Mucosa of stomach (tissue), 1 donor: Measurements from ENCODE around the gene UBE2S.

ENCODE experiments used
- H3K27me3 ChIP-seq: one replicate; pipeline ENCODE4 v1.7.0; 2013; ENCODE audit warnings: mild to moderate bottlenecking, low read length; ENCODE audit not compliant: control insufficient read depth, insufficient read depth
- H3K36me3 ChIP-seq: one replicate; pipeline ENCODE4 v1.7.0; 2013; ENCODE audit warnings: low read length; ENCODE audit not compliant: control insufficient read depth, insufficient read depth
- H3K4me1 ChIP-seq: one replicate; pipeline ENCODE4 v1.7.0; 2013; ENCODE audit warnings: mild to moderate bottlenecking, low read length; ENCODE audit not compliant: control insufficient read depth, insufficient read depth
- H3K4me3 ChIP-seq: one replicate; pipeline ENCODE4 v1.7.0; 2013; ENCODE audit warnings: low read length
- H3K9ac ChIP-seq: one replicate; pipeline ENCODE4 v1.7.0; 2013; ENCODE audit warnings: mild to moderate bottlenecking, low read length, moderate library complexity
- H3K9me3 ChIP-seq: one replicate; pipeline ENCODE4 v1.7.0; 2013; ENCODE audit warnings: mild to moderate bottlenecking, low read length, moderate library complexity; ENCODE audit not compliant: control insufficient read depth
- donor health status: Pancreatic carcinoma.

The UBE2S gene

DNA sequence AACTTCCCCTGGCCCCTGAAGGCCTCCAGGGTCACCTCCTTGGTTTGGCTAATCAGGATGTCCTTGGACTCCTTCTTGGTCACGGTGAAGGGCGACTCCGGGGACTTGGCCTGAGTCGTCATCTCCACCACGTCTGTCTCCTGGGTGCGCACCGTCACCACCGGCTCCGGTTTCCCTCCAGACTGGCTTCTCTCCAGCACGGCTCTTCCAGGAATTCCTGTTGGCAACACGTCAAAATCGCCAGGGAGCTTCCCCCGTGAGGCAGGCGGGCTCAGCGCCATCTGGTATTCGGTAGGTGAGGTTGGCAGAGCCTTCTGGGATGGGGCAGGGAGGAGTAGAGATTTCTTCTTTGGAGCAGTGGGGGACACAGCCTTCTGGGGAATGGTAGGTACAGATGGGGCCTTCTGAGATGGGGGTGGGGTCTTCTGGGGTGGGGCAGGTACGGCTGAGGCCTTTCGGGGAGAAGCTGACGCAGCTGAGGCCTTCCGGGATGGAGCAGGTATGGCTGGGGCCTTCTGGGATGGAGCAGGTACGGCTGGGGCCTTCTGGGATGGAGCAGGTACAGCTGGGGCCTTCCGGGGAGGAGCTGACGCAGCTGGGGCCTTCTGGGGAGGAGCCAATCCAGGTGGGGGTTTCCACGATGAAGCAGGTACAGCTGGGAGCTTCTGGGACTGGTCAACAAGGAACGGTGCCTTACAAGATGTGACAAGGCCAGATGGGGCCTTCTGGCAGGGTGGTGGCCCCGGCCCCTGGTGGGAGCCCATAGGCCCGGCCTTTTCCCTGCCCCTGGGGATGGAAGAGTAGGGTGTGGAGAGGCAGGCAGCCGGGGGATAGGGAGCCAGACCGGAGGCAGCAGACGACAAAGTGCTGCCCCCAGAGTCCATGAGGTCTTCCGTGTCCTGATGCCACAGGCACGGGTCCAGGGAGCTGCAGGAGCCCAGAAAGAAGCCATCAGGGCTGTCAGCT, 48.4 kb downstream of the UBE2S start:
- H3K36me3 ChIP-seq, result no peaks in the 10 kb centered on the region
- H3K4me3 ChIP-seq, result no peak overlapping the region
- no peaks in the 10 kb centered on the region for H3K9me3 ChIP-seq
- H3K9ac ChIP-seq, result no peak overlapping the region
- no peaks in the 10 kb centered on the region for H3K4me1 ChIP-seq
- peaks cover 11% of the 10 kb centered on the region for H3K27me3 ChIP-seq

GRCh38 chr19:55358493-55358892, 49.1 kb downstream of the UBE2S start:
- H3K9ac ChIP-seq, result no peak overlapping the region
- no peaks in the 10 kb centered on the region for H3K36me3 ChIP-seq
- H3K9me3 ChIP-seq, result no peaks in the 10 kb centered on the region
- peaks cover 3% of the 10 kb centered on the region for H3K4me1 ChIP-seq
- H3K4me3 ChIP-seq, result no peak overlapping the region
- H3K27me3 ChIP-seq, result peaks cover 17% of the 10 kb centered on the region

- Histone ChIP-seq H3K9me3 (no peaks in the 10 kb centered on the region), H3K4me1 (peaks cover 22% of the 10 kb centered on the region), H3K9ac (no peak overlapping the region), H3K36me3 (no peaks in the 10 kb centered on the region), H3K27me3 (peaks cover 48% of the 10 kb centered on the region), H3K4me3 (no peak overlapping the region)
Measured at GRCh38 chr19:55355213-55355821, 52.3 kb downstream of the UBE2S start.

DNA sequence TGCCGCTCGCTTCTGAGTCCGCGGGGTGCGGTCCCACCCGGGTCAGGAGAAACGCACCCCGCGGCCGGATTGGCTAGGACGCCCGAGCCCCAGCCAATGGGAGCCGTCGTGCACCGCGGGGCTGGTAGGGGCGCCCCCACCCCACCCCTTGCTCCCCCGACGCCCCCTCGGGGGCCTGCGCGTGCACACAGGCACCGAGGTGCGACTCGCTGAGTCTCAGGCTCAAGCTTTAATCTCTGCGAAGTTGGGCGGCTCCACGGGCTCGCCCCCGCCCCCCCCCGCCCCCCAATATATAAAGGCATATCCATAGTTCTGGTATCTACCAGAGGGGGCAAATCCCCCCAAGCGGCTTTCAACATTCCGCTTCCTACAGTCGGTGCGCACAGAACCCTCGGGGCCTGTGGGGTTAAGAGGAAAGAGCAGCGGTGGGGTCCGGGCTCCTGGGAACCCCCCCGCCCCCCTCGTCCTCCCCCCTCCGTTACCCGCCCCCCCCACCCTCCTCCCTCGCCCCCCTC, 52.8 kb downstream of the UBE2S start, which contains the start of gene COX6B2:
Gene COX6B2 (minus strand): TSS at position 22 of the 515 bp plus-strand sequence. CDS start 198 bp downstream, outside the sequence.
- no peak within 1 kb of the TSS for H3K9ac ChIP-seq
- peaks cover 49% of the 10 kb centered on the region for H3K27me3 ChIP-seq
- H3K9me3 ChIP-seq, result no peaks in the 10 kb centered on the region
- H3K4me1 ChIP-seq, result peaks cover 23% of the 10 kb centered on the region
- no peaks in the 10 kb centered on the region for H3K36me3 ChIP-seq
- H3K4me3 ChIP-seq, result no peak within 1 kb of the TSS

DNA sequence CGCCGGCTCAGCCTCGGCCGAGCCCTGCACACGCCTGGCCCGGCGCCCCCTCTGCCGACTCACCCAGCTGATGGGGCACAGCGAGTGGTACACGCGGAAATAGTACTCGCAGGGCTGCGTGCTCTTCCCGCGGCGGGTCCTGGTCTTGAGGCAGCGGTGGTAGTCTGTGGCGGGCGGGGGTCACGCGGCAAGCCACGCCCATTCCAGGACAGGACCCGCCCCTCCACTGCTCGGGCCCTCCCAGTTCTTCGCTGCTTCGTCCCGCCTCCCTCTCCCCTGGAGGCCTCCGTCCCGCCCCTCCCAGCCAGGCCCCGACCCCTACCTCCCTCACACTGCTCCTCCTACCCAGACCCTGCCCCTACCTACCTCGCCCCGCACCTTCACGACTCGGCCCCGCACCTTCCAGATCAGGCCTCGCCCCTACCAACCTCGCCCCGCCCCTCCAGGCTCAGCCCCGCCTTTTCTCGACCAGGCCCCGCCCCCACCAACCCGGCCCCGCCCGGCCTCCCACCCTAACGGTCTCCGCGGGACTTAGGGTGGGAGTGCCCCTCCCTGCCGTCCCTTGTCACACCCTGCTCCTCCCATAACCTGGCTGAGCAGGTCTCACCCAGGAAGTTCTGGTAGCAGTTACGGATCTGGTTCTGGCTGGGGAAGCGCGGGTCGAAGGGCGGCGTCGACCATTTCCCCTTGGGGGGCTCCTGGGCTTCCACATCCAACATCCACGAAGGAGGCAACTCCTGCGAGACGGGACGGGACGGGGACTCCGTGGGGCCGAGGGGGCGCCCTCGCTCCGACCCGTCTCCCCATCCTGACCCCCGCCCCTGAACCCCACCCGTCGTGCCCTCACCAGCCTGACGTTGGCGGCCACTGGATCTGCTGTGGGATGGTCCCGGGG, 53.5 kb downstream of the UBE2S start:
- Histone ChIP-seq H3K9ac (no peak overlapping the region), H3K9me3 (no peaks in the 10 kb centered on the region), H3K4me1 (peaks cover 23% of the 10 kb centered on the region), H3K36me3 (no peaks in the 10 kb centered on the region), H3K27me3 (peaks cover 49% of the 10 kb centered on the region), H3K4me3 (no peak overlapping the region)

- H3K4me1 ChIP-seq, result peaks cover 23% of the 10 kb centered on the region
- H3K4me3 ChIP-seq, result no peak overlapping the region
- H3K9me3 ChIP-seq, result no peaks in the 10 kb centered on the region
- H3K9ac ChIP-seq, result no peak overlapping the region
- H3K27me3 ChIP-seq, result peaks cover 49% of the 10 kb centered on the region
- H3K36me3 ChIP-seq, result no peaks in the 10 kb centered on the region
Measured at GRCh38 chr19:55353356-55353802, 54.2 kb downstream of the UBE2S start.

GRCh38 chr19:55352549-55353145, 54.9 kb downstream of the UBE2S start:
- no peaks in the 10 kb centered on the region for H3K9me3 ChIP-seq
- H3K9ac ChIP-seq, result no peak overlapping the region
- no peak overlapping the region for H3K4me3 ChIP-seq
- no peaks in the 10 kb centered on the region for H3K36me3 ChIP-seq
- H3K4me1 ChIP-seq, result peaks cover 23% of the 10 kb centered on the region
- H3K27me3 ChIP-seq, result peaks cover 49% of the 10 kb centered on the region

- Histone ChIP-seq H3K4me3 (no peak overlapping the region), H3K9me3 (no peaks in the 10 kb centered on the region), H3K9ac (no peak overlapping the region), H3K27me3 (peaks cover 49% of the 10 kb centered on the region), H3K4me1 (peaks cover 23% of the 10 kb centered on the region), H3K36me3 (no peaks in the 10 kb centered on the region)
Measured at GRCh38 chr19:55352040-55352439, 55.5 kb downstream of the UBE2S start.

GRCh38 chr19:55350620-55351315, 56.8 kb downstream of the UBE2S start:
- H3K9ac ChIP-seq, result no peak overlapping the region
- no peaks in the 10 kb centered on the region for H3K9me3 ChIP-seq
- H3K36me3 ChIP-seq, result no peaks in the 10 kb centered on the region
- peaks cover 49% of the 10 kb centered on the region for H3K27me3 ChIP-seq
- H3K4me1 ChIP-seq, result peaks cover 26% of the 10 kb centered on the region
- H3K4me3 ChIP-seq, result no peak overlapping the region
